ENCODE measurements around the gene CSRP2.
A peak's percentile ranks its signal among the peaks of the same experiment; 100 is the strongest.

CSRP2 gene

DNA sequence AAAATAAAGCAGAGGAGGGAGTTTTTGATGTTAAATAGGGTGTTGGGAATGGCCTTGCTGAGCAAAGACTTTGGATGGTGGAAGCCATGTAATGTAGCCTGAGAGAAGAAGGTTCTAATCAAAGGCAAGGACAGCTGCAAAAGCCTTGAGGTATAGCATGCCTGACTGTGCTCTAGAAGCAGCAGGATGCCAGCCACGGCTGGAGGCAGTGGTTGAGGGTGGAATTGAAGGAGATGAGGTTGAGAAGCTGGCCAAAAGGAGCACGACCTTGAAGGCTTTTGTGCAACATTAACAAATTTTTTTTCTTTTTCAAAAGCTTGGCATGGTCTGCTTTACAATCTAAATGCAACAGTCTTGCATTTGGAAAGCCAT, 42.3 kb upstream of the CSRP2 start:
- Mint-ChIP-seq H3K9me3 (no peaks in the 10 kb centered on the region), H3K27me3 (ENCODE audit: low read depth) (no peaks in the 10 kb centered on the region), H3K4me3 (no peak overlapping the region), H3K4me1 (peaks cover 25% of the 10 kb centered on the region), H3K27ac (peak overlapping the region; percentile 83 to 91 (median 89)), H3K36me3 (ENCODE audit: low read depth) (no peaks in the 10 kb centered on the region)
- no peak for TF ChIP-seq CTCF (IDR thresholded peaks at IDR 0.05; ENCODE audit: unreplicated experiment in 3 of 3)

DNA sequence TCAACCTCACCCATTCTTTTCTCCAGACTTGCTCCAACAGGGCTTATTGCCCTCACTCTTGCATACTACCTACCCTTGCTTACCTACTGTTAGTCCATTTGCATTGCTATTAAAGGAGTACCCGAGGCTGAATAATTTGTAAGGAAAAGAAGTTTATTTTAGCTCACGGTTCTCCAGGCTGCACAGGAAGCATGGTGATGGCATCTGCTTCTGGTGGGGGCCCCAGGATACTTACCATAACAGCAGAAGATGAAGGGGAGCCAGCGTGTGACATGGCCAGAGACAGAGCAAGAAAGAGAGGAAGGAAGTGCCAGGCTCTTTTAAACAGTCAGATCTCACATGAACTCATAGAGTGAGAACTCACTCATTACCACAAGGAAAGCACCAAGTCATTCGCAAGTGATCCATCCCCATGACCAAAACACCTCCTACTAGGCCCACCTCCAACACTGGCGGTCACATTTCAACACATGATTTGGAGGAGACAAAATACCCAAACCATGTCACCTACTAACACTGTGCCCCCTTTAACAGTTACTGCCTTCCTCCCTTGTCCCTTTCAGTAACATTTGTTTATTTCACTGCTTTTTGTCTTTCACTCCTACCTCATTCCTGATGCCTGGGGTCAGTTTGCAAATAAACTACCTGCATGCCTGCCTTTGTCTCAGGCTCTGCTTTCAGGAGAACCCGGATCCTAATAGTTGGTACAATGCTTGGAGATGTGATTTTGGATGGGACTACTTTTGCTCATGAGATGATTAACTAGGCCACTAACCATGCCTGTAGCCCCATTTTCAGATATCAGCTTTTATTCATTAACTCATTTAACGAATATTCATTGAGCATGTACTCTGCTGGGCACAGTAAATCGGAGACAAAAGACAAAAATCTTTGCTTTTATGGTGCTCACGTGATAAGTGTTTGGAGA, 41.6 kb upstream of the CSRP2 start:
- H3K36me3 Mint-ChIP-seq (ENCODE audit: low read depth): no peaks in the 10 kb centered on the region
- peak overlapping the region in 1 of 3 experiments; percentile 35 for H3K4me3 Mint-ChIP-seq
- peaks cover 30% of the 10 kb centered on the region for H3K4me1 Mint-ChIP-seq

DNA sequence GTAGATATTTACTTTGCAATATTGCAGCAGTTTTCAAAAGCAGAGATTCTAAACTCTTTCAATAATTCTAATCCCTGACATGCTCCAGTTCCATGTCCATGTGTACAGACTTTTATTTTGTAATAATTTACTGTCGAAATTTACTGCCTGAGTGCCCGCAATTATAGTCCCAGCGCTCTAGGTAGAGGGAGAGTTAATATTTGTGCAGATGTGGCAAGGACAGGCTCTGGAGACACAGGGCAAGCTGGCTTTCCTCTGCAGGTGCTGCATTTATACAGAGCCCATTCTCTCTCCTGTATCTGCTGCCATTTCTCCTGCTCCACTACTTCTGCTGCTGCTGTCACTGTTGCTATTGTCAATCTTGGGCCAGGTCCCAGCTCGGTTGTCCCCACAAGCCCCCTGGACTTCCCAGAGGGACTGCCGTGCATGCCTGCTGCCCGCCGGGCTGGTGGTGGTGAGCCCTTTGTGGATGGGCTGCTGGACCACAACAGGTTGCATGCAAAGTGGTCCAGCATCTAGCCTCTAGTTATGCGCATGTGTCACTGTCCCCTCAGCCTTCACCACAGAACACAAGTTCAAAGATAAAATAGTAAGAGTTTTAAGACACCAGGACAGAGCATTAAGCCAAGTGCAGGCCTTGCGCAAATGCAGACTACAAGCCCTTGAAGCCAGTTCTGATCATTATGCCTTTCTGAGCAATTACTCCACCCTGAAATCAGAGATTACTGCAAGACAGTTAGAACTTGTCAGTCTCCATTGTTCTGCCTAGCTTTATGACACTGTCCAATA, 40.8 kb upstream of the CSRP2 start:
- Mint-ChIP-seq H3K4me1 (peaks cover 31% of the 10 kb centered on the region), H3K36me3 (ENCODE audit: low read depth) (no peaks in the 10 kb centered on the region), H3K4me3 (no peak overlapping the region), H3K27ac (peak overlapping the region; percentile 83 to 91 (median 89)), H3K9me3 (no peaks in the 10 kb centered on the region), H3K27me3 (ENCODE audit: low read depth) (no peaks in the 10 kb centered on the region)
- no peak for TF ChIP-seq CTCF (IDR thresholded peaks at IDR 0.05; ENCODE audit: unreplicated experiment in 3 of 3)

More for the DNA sequence above, 41.6 kb upstream of the CSRP2 start:
- TF ChIP-seq CTCF (IDR thresholded peaks at IDR 0.05; ENCODE audit: unreplicated experiment in 3 of 3): no peak
- H3K27ac Mint-ChIP-seq: peak overlapping the region; percentile 83 to 91 (median 89)
- H3K9me3 Mint-ChIP-seq: no peaks in the 10 kb centered on the region
- no peaks in the 10 kb centered on the region for H3K27me3 Mint-ChIP-seq (ENCODE audit: low read depth)

DNA sequence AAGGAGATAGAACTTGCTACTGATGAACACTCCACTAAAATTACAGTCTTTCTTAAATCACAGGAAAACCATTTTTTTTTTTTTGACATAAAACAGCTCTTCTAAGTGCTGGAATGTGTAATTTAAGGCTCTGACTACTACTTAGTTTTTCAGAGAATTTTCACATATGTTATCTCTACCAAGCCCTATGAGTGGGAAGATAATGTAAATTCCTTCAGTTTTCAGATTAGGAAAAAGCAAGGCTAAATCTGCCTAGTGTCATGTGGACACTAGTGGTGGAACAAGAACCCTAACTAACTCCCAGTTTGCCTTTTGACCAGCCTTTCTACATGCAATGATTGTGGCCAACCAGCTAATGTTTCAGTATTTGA, 37.3 kb upstream of the CSRP2 start:
- peak overlapping the region; percentile 81 to 93 (median 82) for H3K27ac Mint-ChIP-seq
- H3K36me3 Mint-ChIP-seq (ENCODE audit: low read depth): no peaks in the 10 kb centered on the region
- no peaks in the 10 kb centered on the region for H3K9me3 Mint-ChIP-seq
- H3K4me3 Mint-ChIP-seq: no peak overlapping the region
- TF ChIP-seq CTCF (IDR thresholded peaks at IDR 0.05; ENCODE audit: unreplicated experiment in 3 of 3): no peak
- H3K4me1 Mint-ChIP-seq: peaks cover 31% of the 10 kb centered on the region
- no peaks in the 10 kb centered on the region for H3K27me3 Mint-ChIP-seq (ENCODE audit: low read depth)

GRCh38 chr12:76915361-76916169, 36.7 kb upstream of the CSRP2 start:
- Mint-ChIP-seq H3K4me1 (peaks cover 28% of the 10 kb centered on the region), H3K9me3 (no peaks in the 10 kb centered on the region), H3K4me3 (peak overlapping the region in 1 of 3 experiments; percentile 28), H3K27ac (peak overlapping the region; percentile 81 to 93 (median 82)), H3K27me3 (ENCODE audit: low read depth) (no peaks in the 10 kb centered on the region), H3K36me3 (ENCODE audit: low read depth) (no peaks in the 10 kb centered on the region)
- no peak for TF ChIP-seq CTCF (IDR thresholded peaks at IDR 0.05; ENCODE audit: unreplicated experiment in 3 of 3)
